Pancreas (tissue), 10 donors: Measurements from ENCODE around the gene ALK. TPM values are rescaled to one million over a fixed set of nuclear protein-coding genes. Genes with fewer than 3 reads are reported as not detected.

ENCODE experiments used
- ATAC-seq, 4 donors: fragments of 200-7000 bp; cut with Tn5 transposase; one replicate each; pipeline versions ENCODE4 v1.8.0 to v1.9.1; 2020; ENCODE audit warnings: mild to moderate bottlenecking in 4 of 4, moderate library complexity in 4 of 4
- DNase-seq, 6 donors: peaks; one replicate each; pipeline ENCODE4 v3.0.0-alpha.2; 2020
- FAIRE-seq: peaks from 2 replicates; lab custom pipeline; 2012; peaks lifted over from hg19 to GRCh38; lab: Jason Lieb, UNC
- H3K27ac ChIP-seq, 4 donors: fragments of 200-600 bp; sonication (generic); 1 replicate in 3 of 4; 2 replicates in 1 of 4; pipeline versions ENCODE4 v1.5.0 to v1.8.0; 2020
- H3K27me3 ChIP-seq, 4 donors: fragments of 200-600 bp; one replicate each; pipeline ENCODE4 v1.8.0; 2021
- H3K36me3 ChIP-seq, 3 donors: fragments of 200-600 bp; sonication (generic) in 1 of 3; one replicate each; pipeline versions ENCODE4 v1.5.0 to v1.8.0; 2020 to 2021
- H3K4me1 ChIP-seq, 3 donors: fragments of 200-600 bp; one replicate each; pipeline ENCODE4 v1.8.0; 2021
- H3K4me3 ChIP-seq, 4 donors: fragments of 200-600 bp; sonication (generic) in 2 of 4; one replicate each; pipeline versions ENCODE4 v1.5.0 to v1.8.0; 2020 to 2021
- H3K9me3 ChIP-seq, 4 donors: fragments of 200-600 bp; one replicate each; pipeline ENCODE4 v1.8.0; 2021
- CTCF ChIP-seq, 4 donors: fragments of 200-600 bp; sonication (generic) in 3 of 4; IDR thresholded peaks; one replicate each; pipeline versions ENCODE4 v1.5.0 to v1.8.0; 2021; ENCODE audit warnings: antibody characterized with exemption in 4 of 4
- WGBS, 2 donors: extraction: QIAGEN DNeasy Blood & Tissue Kit; methylation state at CpG; one replicate each; pipeline ENCODE4 v1.1.7; 2013; 5-methylcytosine and 5-hydroxymethylcytosine counted together
- intact Hi-C, 3 donors: fragments of 100-400 bp; cut with DNase I; formaldehyde crosslinking; loops; one replicate each; pipeline versions ENCODE4 v1.11.1 to v1.14.2; 2022
- polyA plus RNA-seq, 2 donors: library from polyadenylated mRNA; stranded (reverse); fragments of 200-250 nt; gene quantifications; one replicate each; pipeline ENCODE4 v1.2.3, GENCODE V29; 2013
- total RNA-seq, 6 donors: library from RNA; stranded (reverse); fragmentation: NEBNext Ultra II Directional in 4 of 6; extraction: Animal tissue kit (Norgen Biotek cat#: 25700) in 4 of 6; gene quantifications; one replicate each; pipeline versions ENCODE4 v1.2.1 to v1.2.4, GENCODE V29; 2021 to 2023
- donor health status: healthy with polysubstance abuse.
- donor health status: DM: no; HTN: no; CAD: no; lungs with moderate emphysema.
- donor health status: DM: no; HTN: no; CAD: no.
- donor health status: control.
- donor health status: control.
- donor health status: Bipolar disorder and iron deficiency.
- donor health status: DM: yes; HTN: yes; CAD: no.
- donor health status: DM: no; HTN: no; CAD: no.
- donor health status: DM: no; HTN: no; CAD: no.
- donor health status: DM: yes; HTN: yes; CAD: no.

ALK gene
- total and polyA plus RNA-seq, 8 donors = 0.05 to 0.17 (median 0.09) TPM; not detected in 2

GRCh38 chr2:29747786-29748470 lies 173.5 kb downstream of the ALK start:
- FAIRE-seq (no peak), ATAC-seq (peak in 3 of 4 donors; percentile 39 to 59 (median 47))

GRCh38 chr2:29744976-29745375 lies 176.4 kb downstream of the ALK start:
- ATAC-seq (no peak), FAIRE-seq (no peak), DNase-seq (no peak)
- Histone ChIP-seq H3K4me3 (no peak overlapping the region), H3K27ac (no peak overlapping the region), H3K4me1 (no peaks in the 10 kb centered on the region), H3K27me3 (no peaks in the 10 kb centered on the region), H3K36me3 (no peaks in the 10 kb centered on the region), H3K9me3 (no peaks in the 10 kb centered on the region)
- 54 to 75% methylated on average over 3 of the region's 3 CpGs for WGBS, 2 donors
- no peak for TF ChIP-seq CTCF (IDR thresholded peaks at IDR 0.05)
- intact Hi-C loops = no loop called here

More at GRCh38 chr2:29747786-29748470, 173.5 kb downstream of the ALK start:
- no peak for DNase-seq
- TF ChIP-seq CTCF (IDR thresholded peaks at IDR 0.05) = no peak
- H3K4me3 ChIP-seq = no peak overlapping the region
- H3K36me3 ChIP-seq = no peaks in the 10 kb centered on the region
- H3K9me3 ChIP-seq = no peaks in the 10 kb centered on the region
- intact Hi-C loops = no loop called here
- no peaks in the 10 kb centered on the region for H3K4me1 ChIP-seq
- no peaks in the 10 kb centered on the region for H3K27me3 ChIP-seq
- H3K27ac ChIP-seq = no peak overlapping the region
- 88 to 93% methylated on average over 3 of the region's 3 CpGs for WGBS, 2 donors

- no peak for TF ChIP-seq CTCF (IDR thresholded peaks at IDR 0.05)
- WGBS, 2 donors = 94 to 95% methylated on average over 3 of the region's 3 CpGs
- Histone ChIP-seq H3K36me3 (no peaks in the 10 kb centered on the region), H3K27ac (no peak overlapping the region), H3K4me3 (no peak overlapping the region), H3K4me1 (no peaks in the 10 kb centered on the region), H3K27me3 (no peaks in the 10 kb centered on the region), H3K9me3 (no peaks in the 10 kb centered on the region)
- DNase-seq (no peak), FAIRE-seq (no peak), ATAC-seq (no peak)
- intact Hi-C loops = no loop called here
These were observed 177.9 kb downstream of the ALK start for GRCh38 chr2:29743516-29743915.

DNA sequence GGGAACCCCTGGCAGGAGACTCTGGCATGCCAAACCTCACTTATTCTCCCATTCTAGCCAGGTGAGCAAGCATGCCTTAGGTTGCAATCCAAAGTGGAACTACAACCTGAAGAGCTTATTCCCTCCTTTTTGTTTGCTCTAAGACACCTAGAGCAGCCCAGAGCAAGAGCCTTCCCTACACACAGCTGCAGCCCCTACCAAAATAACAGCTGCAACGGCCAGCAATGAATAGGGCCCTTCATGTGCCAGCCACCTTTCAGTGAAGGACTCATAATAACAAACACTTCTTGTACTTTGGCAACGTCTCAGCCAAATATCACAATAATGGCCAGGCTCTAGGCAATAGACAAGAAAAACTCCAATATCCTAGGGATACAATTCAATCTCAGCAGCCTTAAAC lies 178.7 kb downstream of the ALK start:
- H3K9me3 ChIP-seq = no peaks in the 10 kb centered on the region
- intact Hi-C loops = no loop called here
- no peak overlapping the region for H3K4me3 ChIP-seq
- DNase-seq (no peak), FAIRE-seq (no peak), ATAC-seq (no peak)
- no peaks in the 10 kb centered on the region for H3K27me3 ChIP-seq
- TF ChIP-seq CTCF (IDR thresholded peaks at IDR 0.05) = no peak
- 77 to 81% methylated on average over 2 of the region's 2 CpGs for WGBS, 2 donors
- no peaks in the 10 kb centered on the region for H3K4me1 ChIP-seq
- H3K36me3 ChIP-seq = no peaks in the 10 kb centered on the region
- H3K27ac ChIP-seq = no peak overlapping the region

- Histone ChIP-seq H3K27ac (no peak overlapping the region), H3K4me1 (no peaks in the 10 kb centered on the region), H3K27me3 (no peaks in the 10 kb centered on the region), H3K9me3 (no peaks in the 10 kb centered on the region), H3K4me3 (no peak overlapping the region), H3K36me3 (no peaks in the 10 kb centered on the region)
- intact Hi-C loops = no loop called here
- ATAC-seq (no peak), DNase-seq (no peak), FAIRE-seq (no peak)
- no peak for TF ChIP-seq CTCF (IDR thresholded peaks at IDR 0.05)
- 79% methylated on average over 4 of the region's 4 CpGs for WGBS, 2 donors
These were observed 180.3 kb downstream of the ALK start for GRCh38 chr2:29741132-29741531.
